OCI-LY1 (cell line): ENCODE data around the gene FSTL5.

ENCODE experiments used
- H2AFZ ChIP-seq: fragments of 200-600 bp; sonication (generic), shearing (Covaris generic); 2 replicates; pipeline ENCODE4 v1.6.0; 2014; ENCODE audit warnings: antibody characterized with exemption, mild to moderate bottlenecking, low read length
- H3F3A ChIP-seq: fragments of 200-600 bp; sonication (generic), shearing (Covaris generic); 2 replicates; pipeline ENCODE4 v1.6.0; 2014; ENCODE audit warnings: mild to moderate bottlenecking, antibody characterized with exemption, low read length, moderate library complexity; ENCODE audit not compliant: insufficient read depth
- H3K27ac ChIP-seq: fragments of 200-600 bp; sonication (generic); 2 replicates; pipeline ENCODE4 v1.5.1; 2014; ENCODE audit warnings: low read length, mixed run types, mild to moderate bottlenecking, low read depth; ENCODE audit not compliant: poor library complexity, severe bottlenecking
- H3K27me3 ChIP-seq: fragments of 200-600 bp; sonication (generic); 2 replicates; pipeline ENCODE4 v1.6.0; 2014; ENCODE audit warnings: antibody characterized with exemption, mild to moderate bottlenecking, low read length, moderate library complexity; ENCODE audit not compliant: insufficient read depth
- H3K36me3 ChIP-seq: fragments of 200-600 bp; sonication (generic); 2 replicates; pipeline ENCODE4 v1.6.1; 2014; ENCODE audit warnings: mild to moderate bottlenecking, antibody characterized with exemption, low read length, moderate library complexity, mixed read lengths; ENCODE audit not compliant: insufficient read depth
- H3K4me1 ChIP-seq: fragments of 200-600 bp; sonication (generic); 2 replicates; pipeline ENCODE4 v1.5.1; 2014; ENCODE audit warnings: mild to moderate bottlenecking, low read length, moderate library complexity; ENCODE audit not compliant: insufficient read depth, severe bottlenecking
- H3K4me2 ChIP-seq: fragments of 200-600 bp; sonication (generic), shearing (Covaris generic); 2 replicates; pipeline ENCODE4 v1.6.1; 2014; ENCODE audit warnings: low read length
- H3K4me3 ChIP-seq: fragments of 200-600 bp; sonication (generic); 2 replicates; pipeline ENCODE4 v1.5.1; 2014; ENCODE audit warnings: low read length, low read depth, mild to moderate bottlenecking, mixed read lengths; ENCODE audit not compliant: poor library complexity, severe bottlenecking
- H3K79me2 ChIP-seq: fragments of 200-600 bp; shearing (Covaris generic); 2 replicates; pipeline ENCODE4 v1.6.1; 2016; ENCODE audit warnings: mixed run types, low read length, mixed read lengths; ENCODE audit not compliant: insufficient read depth
- H3K9ac ChIP-seq: fragments of 200-600 bp; sonication (generic), shearing (Covaris generic); 2 replicates; pipeline ENCODE4 v1.6.1; 2014; ENCODE audit warnings: mild to moderate bottlenecking, low read length, mixed read lengths
- H3K9me2 ChIP-seq: fragments of 200-600 bp; sonication (generic), shearing (Covaris generic); 2 replicates; pipeline ENCODE4 v1.6.1; 2014; ENCODE audit warnings: low read depth, mild to moderate bottlenecking, low read length, mixed read lengths
- H3K9me3 ChIP-seq: fragments of 200-600 bp; shearing (Covaris generic); 2 replicates; pipeline ENCODE4 v1.6.1; 2014; ENCODE audit warnings: low read length, mixed read lengths
- H4K20me1 ChIP-seq: fragments of 200-600 bp; sonication (generic), shearing (Covaris generic); 2 replicates; pipeline ENCODE4 v1.6.0; 2016; ENCODE audit warnings: mild to moderate bottlenecking, low read length; ENCODE audit not compliant: insufficient read depth
- EZH2 ChIP-seq: fragments of 200-600 bp; sonication (generic), shearing (Covaris generic); IDR thresholded peaks from 2 replicates; pipeline ENCODE4 v1.8.0; 2017; ENCODE audit warnings: borderline replicate concordance, mixed run types, mild to moderate bottlenecking, antibody characterized with exemption, low read length, moderate library complexity, mixed read lengths
- TF ChIP-seq, protein P1 (sequence below): fragments of 200-600 bp; sonication (generic), shearing (Covaris generic); IDR thresholded peaks from 2 replicates; pipeline ENCODE4 v1.5.1; 2017; ENCODE audit warnings: mild to moderate bottlenecking, antibody characterized with exemption, low read length, moderate library complexity, mixed read lengths

The FSTL5 gene

DNA sequence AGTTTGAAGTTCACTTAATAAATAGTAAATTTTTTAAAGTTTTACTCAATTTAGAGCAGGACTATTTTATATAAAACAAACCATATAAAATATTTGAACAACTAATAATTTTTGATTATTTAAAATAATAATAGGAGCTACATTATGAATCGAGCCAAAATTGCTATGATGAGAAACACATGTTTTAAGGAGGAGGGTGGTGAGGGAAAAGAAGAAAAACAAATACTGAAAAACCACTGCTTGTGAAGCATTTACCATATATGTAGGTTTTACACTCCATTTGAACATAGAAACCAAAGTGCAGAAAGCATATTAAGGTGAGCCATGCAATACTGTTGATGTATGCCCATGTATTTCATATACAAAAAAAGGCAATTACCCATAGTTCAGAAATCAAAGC is 448.9 kb downstream of the FSTL5 start:
- no peak overlapping the region for H2AFZ ChIP-seq
- no peaks in the 10 kb centered on the region for H3K36me3 ChIP-seq
- H3K9ac ChIP-seq = no peak overlapping the region
- no peak overlapping the region for H3K4me3 ChIP-seq
- H3K27me3 ChIP-seq = no peaks in the 10 kb centered on the region
- H3K4me1 ChIP-seq = no peaks in the 10 kb centered on the region
- H3K9me2 ChIP-seq = no peaks in the 10 kb centered on the region
- H3K79me2 ChIP-seq = no peaks in the 10 kb centered on the region
- TF ChIP-seq EZH2 = no peak
- TF ChIP-seq, protein P1, sequence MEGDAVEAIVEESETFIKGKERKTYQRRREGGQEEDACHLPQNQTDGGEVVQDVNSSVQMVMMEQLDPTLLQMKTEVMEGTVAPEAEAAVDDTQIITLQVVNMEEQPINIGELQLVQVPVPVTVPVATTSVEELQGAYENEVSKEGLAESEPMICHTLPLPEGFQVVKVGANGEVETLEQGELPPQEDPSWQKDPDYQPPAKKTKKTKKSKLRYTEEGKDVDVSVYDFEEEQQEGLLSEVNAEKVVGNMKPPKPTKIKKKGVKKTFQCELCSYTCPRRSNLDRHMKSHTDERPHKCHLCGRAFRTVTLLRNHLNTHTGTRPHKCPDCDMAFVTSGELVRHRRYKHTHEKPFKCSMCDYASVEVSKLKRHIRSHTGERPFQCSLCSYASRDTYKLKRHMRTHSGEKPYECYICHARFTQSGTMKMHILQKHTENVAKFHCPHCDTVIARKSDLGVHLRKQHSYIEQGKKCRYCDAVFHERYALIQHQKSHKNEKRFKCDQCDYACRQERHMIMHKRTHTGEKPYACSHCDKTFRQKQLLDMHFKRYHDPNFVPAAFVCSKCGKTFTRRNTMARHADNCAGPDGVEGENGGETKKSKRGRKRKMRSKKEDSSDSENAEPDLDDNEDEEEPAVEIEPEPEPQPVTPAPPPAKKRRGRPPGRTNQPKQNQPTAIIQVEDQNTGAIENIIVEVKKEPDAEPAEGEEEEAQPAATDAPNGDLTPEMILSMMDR = no peak
- H3K27ac ChIP-seq = no peak overlapping the region
- H3F3A ChIP-seq = no peaks in the 10 kb centered on the region
- H4K20me1 ChIP-seq = no peaks in the 10 kb centered on the region
- H3K4me2 ChIP-seq = no peak overlapping the region
- no peaks in the 10 kb centered on the region for H3K9me3 ChIP-seq

DNA sequence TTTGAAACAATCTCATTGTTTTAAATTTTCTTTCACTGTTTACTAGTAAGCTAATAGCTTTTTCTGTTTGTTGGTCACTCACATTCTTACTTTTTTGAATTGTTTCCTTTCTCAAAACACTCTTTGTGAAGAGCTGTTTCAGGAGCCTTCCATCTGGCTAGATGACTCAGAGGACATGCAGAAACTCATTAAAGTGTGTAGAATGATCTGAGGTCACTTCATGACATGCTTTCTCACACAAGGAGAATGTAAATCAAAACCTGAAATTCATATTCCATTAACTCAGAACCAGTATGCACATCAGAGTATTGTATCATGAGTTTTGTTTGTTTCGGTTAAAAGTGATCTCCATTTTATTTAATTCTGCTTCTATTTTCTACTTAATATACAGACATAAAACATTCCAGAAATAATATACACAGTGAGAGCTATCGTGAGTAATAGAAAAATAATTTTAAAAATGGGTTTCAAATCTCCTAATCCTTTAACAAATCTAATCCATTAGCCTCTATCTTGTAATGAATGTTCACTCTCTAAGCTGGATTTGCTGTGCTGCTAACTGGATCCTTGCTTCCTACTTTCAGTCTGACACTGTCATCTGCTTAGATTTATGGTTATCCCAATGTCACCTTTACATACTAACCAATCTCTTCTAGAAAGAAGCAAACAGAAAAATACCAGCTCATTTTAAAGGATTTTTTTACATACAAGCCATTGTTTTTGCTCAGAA is 449.6 kb downstream of the FSTL5 start:
- no peaks in the 10 kb centered on the region for H3F3A ChIP-seq
- H3K36me3 ChIP-seq = no peaks in the 10 kb centered on the region
- H4K20me1 ChIP-seq = no peaks in the 10 kb centered on the region
- no peaks in the 10 kb centered on the region for H3K9me2 ChIP-seq
- no peaks in the 10 kb centered on the region for H3K4me1 ChIP-seq
- H3K4me3 ChIP-seq = no peak overlapping the region
- H2AFZ ChIP-seq = no peak overlapping the region
- H3K4me2 ChIP-seq = no peak overlapping the region
- no peak overlapping the region for H3K27ac ChIP-seq
- H3K9me3 ChIP-seq = no peaks in the 10 kb centered on the region
- no peak overlapping the region for H3K9ac ChIP-seq
- TF ChIP-seq, protein P1 = no peak
- no peak for TF ChIP-seq EZH2
- no peaks in the 10 kb centered on the region for H3K27me3 ChIP-seq
- no peaks in the 10 kb centered on the region for H3K79me2 ChIP-seq

DNA sequence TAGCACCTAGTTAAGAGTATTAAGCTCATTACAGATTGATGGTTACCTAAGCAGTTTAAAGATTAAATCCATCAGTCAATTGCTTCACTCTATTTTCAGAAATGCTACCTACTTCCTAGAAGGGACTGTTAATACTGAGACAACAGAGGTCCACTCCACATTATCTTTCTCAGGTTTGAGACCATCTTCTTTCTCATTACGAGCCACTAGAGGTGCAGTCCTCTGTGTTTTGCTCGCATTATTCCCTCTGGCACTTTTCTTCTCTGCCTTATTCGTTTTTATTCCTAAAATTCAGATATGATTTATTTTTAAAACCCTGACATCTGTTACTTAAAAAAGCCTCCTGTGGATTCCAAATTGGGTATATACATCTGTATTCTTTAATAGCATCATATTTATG is 459.1 kb downstream of the FSTL5 start:
- Histone ChIP-seq H3F3A (no peaks in the 10 kb centered on the region), H3K9me3 (no peaks in the 10 kb centered on the region), H3K27ac (no peak overlapping the region), H2AFZ (no peak overlapping the region), H3K27me3 (no peaks in the 10 kb centered on the region), H3K9me2 (no peaks in the 10 kb centered on the region), H3K9ac (no peak overlapping the region), H3K4me1 (no peaks in the 10 kb centered on the region), H4K20me1 (no peaks in the 10 kb centered on the region), H3K4me2 (no peak overlapping the region), H3K4me3 (no peak overlapping the region), H3K36me3 (no peaks in the 10 kb centered on the region), H3K79me2 (no peaks in the 10 kb centered on the region)
- no peak for TF ChIP-seq EZH2
- TF ChIP-seq, protein P1 = no peak
